Keratinocyte (primary cell): ENCODE measurements around the gene CR1L. TPM values are rescaled to one million over a fixed set of nuclear protein-coding genes. Genes with fewer than 3 reads are reported as not detected.
A peak's percentile ranks its signal among the peaks of the same experiment; 100 is the strongest.

ENCODE experiments used
- DNase-seq: peaks from one replicate; pipeline ENCODE4 v3.0.0-alpha.2; 2011; ENCODE audit warnings: low read depth, missing footprints, low spot score
- FAIRE-seq: peaks from 2 replicates; lab custom pipeline; 2011; peaks lifted over from hg19 to GRCh38; lab: Jason Lieb, UNC
- H2AFZ ChIP-seq: 2 replicates; pipeline ENCODE4 v1.6.0; 2012; ENCODE audit warnings: low read length, control low read depth, inconsistent platforms; ENCODE audit not compliant: control insufficient read depth
- H3K27ac ChIP-seq: 2 replicates; pipeline ENCODE4 v1.5.1; 2011; ENCODE audit warnings: low read length; ENCODE audit not compliant: control insufficient read depth, insufficient read depth
- H3K27me3 ChIP-seq: 3 replicates; pipeline ENCODE4 v1.6.0; 2011; ENCODE audit warnings: low read length; ENCODE audit not compliant: control insufficient read depth, insufficient read depth; ENCODE audit errors: extremely low read depth
- H3K36me3 ChIP-seq, 2 experiments: 2 replicates in 1 of 2; 3 replicates in 1 of 2; pipeline ENCODE4 v1.5.1; 2011; ENCODE audit warnings: low read length in 2 of 2, mild to moderate bottlenecking in 1 of 2; ENCODE audit not compliant: control insufficient read depth in 2 of 2, insufficient read depth in 2 of 2; ENCODE audit errors: extremely low read depth in 1 of 2
- H3K4me1 ChIP-seq: 3 replicates; pipeline ENCODE4 v1.5.1; 2011; ENCODE audit warnings: low read length; ENCODE audit not compliant: control insufficient read depth, insufficient read depth; ENCODE audit errors: extremely low read depth
- H3K4me2 ChIP-seq: 3 replicates; pipeline ENCODE4 v1.6.0; 2011; ENCODE audit warnings: low read depth, low read length; ENCODE audit not compliant: control insufficient read depth, insufficient read depth; ENCODE audit errors: extremely low read depth
- H3K4me3 ChIP-seq, 3 experiments: fragments of 200-600 bp in 1 of 3; sonication (generic) in 1 of 3; 2 replicates in 2 of 3; 3 replicates in 1 of 3; pipeline ENCODE4 v1.5.1; 2011 to 2016; ENCODE audit warnings: low read length in 3 of 3, mild to moderate bottlenecking in 3 of 3, control low read depth in 2 of 3, inconsistent platforms in 1 of 3, low read depth in 1 of 3, mixed read lengths in 1 of 3, mixed run types in 1 of 3, moderate library complexity in 1 of 3; ENCODE audit not compliant: control insufficient read depth in 2 of 3, insufficient read depth in 2 of 3; ENCODE audit errors: extremely low read depth in 1 of 3
- H3K79me2 ChIP-seq: 2 replicates; pipeline ENCODE4 v1.6.0; 2012; ENCODE audit warnings: low read length; ENCODE audit not compliant: control insufficient read depth, insufficient read depth
- H3K9ac ChIP-seq: 3 replicates; pipeline ENCODE4 v1.6.0; 2011; ENCODE audit warnings: low read length; ENCODE audit not compliant: control insufficient read depth, insufficient read depth; ENCODE audit errors: extremely low read depth
- H3K9me1 ChIP-seq: 3 replicates; pipeline ENCODE4 v1.6.0; 2011; ENCODE audit warnings: low read length; ENCODE audit not compliant: control insufficient read depth, insufficient read depth; ENCODE audit errors: extremely low read depth
- H3K9me3 ChIP-seq: 2 replicates; pipeline ENCODE4 v1.5.1; 2012; ENCODE audit warnings: low read depth, low read length; ENCODE audit not compliant: control insufficient read depth
- H4K20me1 ChIP-seq: 3 replicates; pipeline ENCODE4 v1.6.0; 2011; ENCODE audit warnings: low read length; ENCODE audit not compliant: control insufficient read depth, insufficient read depth; ENCODE audit errors: extremely low read depth
- CTCF ChIP-seq, 3 experiments: IDR thresholded peaks in 1 of 3; conservative IDR thresholded peaks in 1 of 3; optimal IDR thresholded peaks in 1 of 3; 2 replicates in 2 of 3; 3 replicates in 1 of 3; pipeline versions ENCODE3 to v1.5.1; 2011; ENCODE audit warnings: low read length in 3 of 3, mild to moderate bottlenecking in 3 of 3, moderate library complexity in 2 of 3, control low read depth in 1 of 3, inconsistent platforms in 1 of 3; ENCODE audit not compliant: insufficient read depth in 2 of 3; ENCODE audit errors: extremely low read depth in 1 of 3
- EZH2 ChIP-seq: IDR thresholded peaks from one replicate; pipeline ENCODE4 v1.6.1; 2012; ENCODE audit warnings: inconsistent platforms, mild to moderate bottlenecking, low read length, moderate library complexity
- dilution Hi-C: fragments of 300-500 bp; cut with MboI; formaldehyde crosslinking; loops from one replicate; pipeline ENCODE4 v1.7.0; 2020; ENCODE audit warnings: low sequenced_read_pairs; ENCODE audit not compliant: extremely low pct_ligation_motif_present
- polyA plus RNA-seq, 5 experiments: library from polyadenylated mRNA; depleted of rRNA in 3 of 5; stranded (reverse) in 3 of 5; stranded (forward) in 1 of 5; unstranded in 1 of 5; fragments of >200 nt; gene quantifications; 1 replicate in 1 of 5; 2 replicates in 3 of 5; 3 replicates in 1 of 5; pipeline versions ENCODE4 v1.2.1 to v1.2.3, GENCODE V29; 2011 to 2012; ENCODE audit warnings: missing spikeins in 2 of 5, low read depth in 1 of 5, low replicate concordance in 1 of 5

Gene CR1L
- polyA plus RNA-seq, 1 donor (not counting 4 experiments of a cell fraction or from before 2014, with no cell fraction given): not detected

- Histone ChIP-seq H3K27me3 (peaks cover 3% of the 10 kb centered on the region), H3K79me2 (no peaks in the 10 kb centered on the region), H3K9ac (no peak overlapping the region), H3K27ac (no peak overlapping the region), H3K9me1 (no peaks in the 10 kb centered on the region), H3K9me3 (no peaks in the 10 kb centered on the region), H3K36me3 (no peaks in the 10 kb centered on the region), H4K20me1 (no peaks in the 10 kb centered on the region), H2AFZ (no peak overlapping the region), H3K4me2 (no peak overlapping the region), H3K4me1 (no peaks in the 10 kb centered on the region), H3K4me3 (no peak overlapping the region)
- dilution Hi-C loops: no loop called here
- TF ChIP-seq CTCF (optimal IDR thresholded peaks at IDR 0.05 in 1 of 3, IDR thresholded peaks at IDR 0.05 in 1 of 3, conservative IDR thresholded peaks at IDR 0.05 in 1 of 3; ENCODE audit: extremely low read depth in 1 of 3, insufficient read depth in 2 of 3, low read length in 3 of 3) (peak in 1 of 3 experiments; percentile 10), EZH2 (no peak)
- DNase-seq (no peak), FAIRE-seq (no peak)
These were observed 32.2 kb upstream of the CR1L start for GRCh38 chr1:207612762-207613161.

- Histone ChIP-seq H3K27ac (no peak overlapping the region), H3K9me3 (no peaks in the 10 kb centered on the region), H3K4me1 (no peaks in the 10 kb centered on the region), H3K36me3 (no peaks in the 10 kb centered on the region), H3K79me2 (no peaks in the 10 kb centered on the region), H3K27me3 (no peaks in the 10 kb centered on the region), H3K9ac (no peak overlapping the region), H3K4me2 (no peak overlapping the region), H2AFZ (no peak overlapping the region), H4K20me1 (no peaks in the 10 kb centered on the region), H3K9me1 (no peaks in the 10 kb centered on the region), H3K4me3 (no peak overlapping the region)
- dilution Hi-C loops: no loop called here
- peak; percentile 31 to 78 (median 74) for TF ChIP-seq CTCF (optimal IDR thresholded peaks at IDR 0.05 in 1 of 3, IDR thresholded peaks at IDR 0.05 in 1 of 3, conservative IDR thresholded peaks at IDR 0.05 in 1 of 3; ENCODE audit: extremely low read depth in 1 of 3, insufficient read depth in 2 of 3, low read length in 3 of 3)
- TF ChIP-seq EZH2: no peak
- DNase-seq (no peak), FAIRE-seq (peak; percentile 80)
These were observed 24.9 kb upstream of the CR1L start for GRCh38 chr1:207619871-207620542.
